IMR-90 (cell line): ENCODE results near the gene TRAF1. TPM values are rescaled to one million over a fixed set of nuclear protein-coding genes. Genes with fewer than 3 reads are reported as not detected.

ENCODE experiments used
- ATAC-seq: fragments of 200-7000 bp; cut with Tn5 transposase; 2 replicates; pipeline ENCODE4 v1.9.1; 2020; ENCODE audit warnings: low read depth, mild to moderate bottlenecking, moderate library complexity
- BruUV-seq: library from RNA; stranded (reverse); fragments of 400-500 nt; replicated peaks from 2 replicates; lab custom pipeline; 2021; lab: Mats Ljungman, UMichigan
- CTCF ChIA-PET: fragments of 300-600 bp; formaldehyde crosslinking; extraction: SDS; loops from one replicate; lab custom pipeline; 2021; ENCODE audit warnings: antibody characterized with exemption; lab: Yijun Ruan, JAX
- POLR2A ChIA-PET: fragments of 300-600 bp; sonication (Branson Sonifier 250); formaldehyde crosslinking; loops from one replicate; lab custom pipeline; 2022; ENCODE audit warnings: antibody characterized with exemption; ENCODE audit not compliant: unreplicated experiment; lab: Charles Lee
- DNase-seq: peaks from one replicate; pipeline ENCODE4 v3.0.0; 2013
- H2AFZ ChIP-seq: replicated peaks from 2 replicates; pipeline ENCODE3; 2013; ENCODE audit warnings: low read length, mild to moderate bottlenecking; ENCODE audit not compliant: poor library complexity
- H2AK5ac ChIP-seq: 2 replicates; pipeline ENCODE4 v1.6.1; 2013; ENCODE audit warnings: low read depth, low read length, inconsistent platforms
- H2AK9ac ChIP-seq: replicated peaks from 2 replicates; pipeline ENCODE3; 2013; ENCODE audit warnings: mild to moderate bottlenecking, low read depth, low read length, moderate library complexity; ENCODE audit not compliant: poor library complexity
- H2BK120ac ChIP-seq: 2 replicates; pipeline ENCODE4 v1.6.1; 2013; ENCODE audit warnings: low read depth, low read length, inconsistent platforms
- H2BK15ac ChIP-seq: 3 replicates; pipeline ENCODE4 v1.6.1; 2013; ENCODE audit warnings: low read depth, low read length, inconsistent platforms
- H2BK20ac ChIP-seq: 2 replicates; pipeline ENCODE4 v1.6.1; 2013; ENCODE audit warnings: low read depth, mild to moderate bottlenecking, inconsistent platforms, low read length, moderate library complexity
- H2BK5ac ChIP-seq: 2 replicates; pipeline ENCODE4 v1.6.1; 2013; ENCODE audit warnings: mild to moderate bottlenecking, low read depth, low read length, inconsistent platforms; ENCODE audit not compliant: poor library complexity, severe bottlenecking
- H3K14ac ChIP-seq: replicated peaks from 2 replicates; pipeline ENCODE4 v1.6.1; 2013; ENCODE audit warnings: low read depth, low read length, inconsistent platforms
- H3K18ac ChIP-seq: 2 replicates; pipeline ENCODE4 v1.6.1; 2013; ENCODE audit warnings: low read depth, low read length, control low read depth
- H3K23ac ChIP-seq: 2 replicates; pipeline ENCODE4 v1.6.1; 2013; ENCODE audit warnings: low read depth, low read length, inconsistent platforms
- H3K27ac ChIP-seq: 2 replicates; pipeline ENCODE4 v1.5.1; 2013; ENCODE audit warnings: mild to moderate bottlenecking, control low read depth, low read length; ENCODE audit not compliant: insufficient read depth
- H3K27me3 ChIP-seq: 2 replicates; pipeline ENCODE4 v1.6.1; 2013; ENCODE audit warnings: low read length; ENCODE audit not compliant: control insufficient read depth, insufficient read depth
- H3K36me3 ChIP-seq: 2 replicates; pipeline ENCODE4 v1.6.1; 2013; ENCODE audit warnings: low read length, mixed read lengths; ENCODE audit not compliant: control insufficient read depth, insufficient read depth
- H3K4ac ChIP-seq: 2 replicates; pipeline ENCODE4 v1.6.1; 2013; ENCODE audit warnings: low read depth, low read length, inconsistent platforms
- H3K4me1 ChIP-seq: 2 replicates; pipeline ENCODE4 v1.6.1; 2013; ENCODE audit warnings: low read length, mixed read lengths; ENCODE audit not compliant: control insufficient read depth, insufficient read depth
- H3K4me2 ChIP-seq: 2 replicates; pipeline ENCODE4 v1.6.1; 2013; ENCODE audit warnings: low read depth, mild to moderate bottlenecking, control low read depth, low read length, moderate library complexity
- H3K4me3 ChIP-seq: 2 replicates; pipeline ENCODE4 v1.5.1; 2013; ENCODE audit warnings: low read depth, mild to moderate bottlenecking, control low read depth, low read length, moderate library complexity; ENCODE audit not compliant: insufficient read depth
- H3K56ac ChIP-seq: 2 replicates; pipeline ENCODE4 v1.6.1; 2013; ENCODE audit warnings: low read length, inconsistent platforms; ENCODE audit not compliant: insufficient read depth; ENCODE audit errors: extremely low read depth
- H3K79me1 ChIP-seq, 2 experiments: 2 replicates each; pipeline ENCODE4 v1.6.1; 2013; ENCODE audit warnings: low read length in 2 of 2, inconsistent platforms in 1 of 2, low read depth in 1 of 2
- H3K9ac ChIP-seq: 2 replicates; pipeline ENCODE4 v1.6.1; 2013; ENCODE audit warnings: low read depth, low read length, control low read depth
- H3K9me1 ChIP-seq: 2 replicates; pipeline ENCODE4 v1.6.1; 2013; ENCODE audit warnings: low read length, inconsistent platforms; ENCODE audit not compliant: insufficient read depth
- H3K9me3 ChIP-seq: 2 replicates; pipeline ENCODE4 v1.6.1; 2013; ENCODE audit warnings: low read length; ENCODE audit not compliant: control insufficient read depth, insufficient read depth
- H4K20me1 ChIP-seq: 2 replicates; pipeline ENCODE4 v1.6.1; 2013; ENCODE audit warnings: low read length, inconsistent platforms; ENCODE audit not compliant: insufficient read depth
- H4K5ac ChIP-seq: 2 replicates; pipeline ENCODE4 v1.6.1; 2013; ENCODE audit warnings: mild to moderate bottlenecking, low read depth, low read length, control low read depth
- H4K8ac ChIP-seq, 2 experiments: 2 replicates each; pipeline ENCODE4 v1.6.1; 2013; ENCODE audit warnings: low read depth in 2 of 2, low read length in 2 of 2, control low read depth in 1 of 2, inconsistent platforms in 1 of 2
- H4K91ac ChIP-seq: 2 replicates; pipeline ENCODE4 v1.6.1; 2013; ENCODE audit warnings: low read depth, low read length, inconsistent platforms; ENCODE audit not compliant: insufficient read depth
- BHLHE40 ChIP-seq: fragments of 150-350 bp; IDR thresholded peaks from 2 replicates; pipeline ENCODE4 v1.6.1; 2016; ENCODE audit warnings: mild to moderate bottlenecking, low read depth, low read length
- CEBPB ChIP-seq: IDR thresholded peaks from 2 replicates; pipeline ENCODE4 v1.6.1; 2012; ENCODE audit warnings: low read depth, low read length, improper control_type of control experiment
- CHD1 ChIP-seq: IDR thresholded peaks from 2 replicates; pipeline ENCODE4 v1.6.1; 2012; ENCODE audit warnings: low read depth, low read length, improper control_type of control experiment
- CTCF ChIP-seq: conservative IDR thresholded peaks from 2 replicates; pipeline ENCODE4 v1.5.1; 2012; ENCODE audit warnings: mild to moderate bottlenecking, low read depth, low read length, improper control_type of control experiment
- ELK1 ChIP-seq: fragments of 150-350 bp; IDR thresholded peaks from 2 replicates; pipeline ENCODE4 v1.6.1; 2016; ENCODE audit warnings: low read depth, mild to moderate bottlenecking, low read length, moderate library complexity, borderline replicate concordance
- FOS ChIP-seq: fragments of 150-350 bp; IDR thresholded peaks from 2 replicates; pipeline ENCODE4 v1.6.1; 2016; ENCODE audit warnings: low read depth, low read length
- MAFK ChIP-seq: IDR thresholded peaks from 2 replicates; pipeline ENCODE4 v1.6.1; 2012; ENCODE audit warnings: low read depth, low read length, improper control_type of control experiment
- MAZ ChIP-seq: IDR thresholded peaks from 2 replicates; pipeline ENCODE4 v1.6.1; 2012; ENCODE audit warnings: low read depth, mild to moderate bottlenecking, low read length, improper control_type of control experiment, moderate library complexity, borderline replicate concordance
- MXI1 ChIP-seq: IDR thresholded peaks from 2 replicates; pipeline ENCODE4 v1.6.1; 2012; ENCODE audit warnings: low read depth, mild to moderate bottlenecking, low read length, moderate library complexity, borderline replicate concordance
- NFE2L2 ChIP-seq: fragments of 150-350 bp; IDR thresholded peaks from 2 replicates; pipeline ENCODE4 v1.6.1; 2016; ENCODE audit warnings: low read depth, mild to moderate bottlenecking, low read length
- POLR2A ChIP-seq: IDR thresholded peaks from 2 replicates; pipeline ENCODE4 v1.6.1; 2012; ENCODE audit warnings: mild to moderate bottlenecking, low read depth, low read length
- RAD21 ChIP-seq: IDR thresholded peaks from 2 replicates; pipeline ENCODE4 v1.6.1; 2012; ENCODE audit warnings: low read length, improper control_type of control experiment
- RCOR1 ChIP-seq: IDR thresholded peaks from 2 replicates; pipeline ENCODE4 v1.6.1; 2012; ENCODE audit warnings: mild to moderate bottlenecking, low read length, improper control_type of control experiment; ENCODE audit not compliant: insufficient replicate concordance
- RFX5 ChIP-seq: IDR thresholded peaks from 2 replicates; pipeline ENCODE4 v1.8.0; 2012; ENCODE audit warnings: low read depth, mild to moderate bottlenecking, low read length, moderate library complexity
- SMC3 ChIP-seq: fragments of 150-350 bp; IDR thresholded peaks from 2 replicates; pipeline ENCODE4 v1.6.1; 2016; ENCODE audit warnings: low read depth, mild to moderate bottlenecking, antibody characterized with exemption, low read length, moderate library complexity
- WGBS, 2 experiments: methylation state at CpG; one replicate each; pipeline versions ENCODE4 v1.1.5 to v1.1.7; 2013; ENCODE audit warnings: missing lambda C conversion rate in 2 of 2; ENCODE audit not compliant: insufficient read length in 1 of 2; ENCODE audit errors: extremely low coverage in 2 of 2; 5-methylcytosine and 5-hydroxymethylcytosine counted together
- dilution Hi-C: fragments of 300-500 bp; cut with HindIII; formaldehyde crosslinking; loops from one replicate; pipeline ENCODE4 v1.14.3; 2018; ENCODE audit warnings: low sequenced_read_pairs; ENCODE audit not compliant: unreplicated experiment
- in situ Hi-C: fragments of 300-500 bp; cut with MboI; formaldehyde crosslinking; loops from 3 replicates; pipeline ENCODE4 v1.14.3; 2019; ENCODE audit warnings: low sequenced_read_pairs, inconsistent platforms, mixed read lengths
- intact Hi-C: fragments of 100-400 bp; cut with micrococcal nuclease; formaldehyde crosslinking; loops from 2 replicates; pipeline ENCODE4 v1.10.0; 2022
- polyA plus RNA-seq, 3 experiments: library from polyadenylated mRNA; depleted of rRNA; stranded (reverse); fragments of >200 nt; gene quantifications; 2 replicates each; pipeline ENCODE4 v1.2.3, GENCODE V29; 2012; ENCODE audit warnings: low replicate concordance in 1 of 3
- total RNA-seq: library from RNA; depleted of rRNA; stranded (reverse); fragments of >200 nt; gene quantifications from 2 replicates; pipeline ENCODE4 v1.2.3, GENCODE V29; 2012

TRAF1 gene
- total and polyA plus RNA-seq, 2 of the 4 experiments (the other 2 are of a cell fraction) = 3.9 to 4.1 TPM

GRCh38 chr9:120865809-120866208, 60.8 kb downstream of the TRAF1 start (continued):
- TF ChIP-seq MXI1 (no peak), BHLHE40 (no peak), MAZ (no peak), RAD21 (no peak), CHD1 (no peak)

DNA sequence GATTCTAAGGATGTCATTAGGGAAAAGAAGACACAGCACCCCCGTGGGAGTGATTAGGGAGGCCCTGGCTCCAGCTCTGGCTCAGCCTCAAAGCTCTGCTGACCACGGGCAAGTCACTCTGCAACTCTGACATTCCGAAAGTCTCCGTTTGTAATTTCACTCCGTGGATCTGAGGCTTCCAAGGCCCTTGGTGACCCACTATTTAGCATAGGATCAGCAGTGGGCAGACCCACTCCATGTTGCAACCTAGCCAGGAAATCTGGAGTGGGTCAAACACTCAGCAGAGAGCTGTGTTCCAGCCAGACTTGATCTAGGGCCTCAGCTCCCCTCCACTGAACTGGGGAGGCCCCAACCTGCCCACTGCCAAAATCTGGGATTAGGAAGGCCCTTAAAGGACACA, 61.4 kb downstream of the TRAF1 start:
- in situ Hi-C loops = no loop called here
- Histone ChIP-seq H4K91ac (no peak overlapping the region), H3K27me3 (no peaks in the 10 kb centered on the region), H3K23ac (no peak overlapping the region), H3K4me1 (peaks cover 8% of the 10 kb centered on the region), H4K8ac (no peak overlapping the region), H3K14ac (no peak overlapping the region), H2BK20ac (no peak overlapping the region), H2AK9ac (no peak overlapping the region), H2BK5ac (no peak overlapping the region), H3K36me3 (peaks cover 37% of the 10 kb centered on the region), H3K79me1 (peaks cover 7 to 33% of the 10 kb centered on the region in 2 experiments), H2BK15ac (no peak overlapping the region), H2AK5ac (no peak overlapping the region), H3K27ac (no peak overlapping the region), H4K20me1 (no peaks in the 10 kb centered on the region), H3K18ac (no peak overlapping the region), H3K4ac (no peak overlapping the region), H3K9me1 (peaks cover 18% of the 10 kb centered on the region), H3K9me3 (no peaks in the 10 kb centered on the region), H4K5ac (no peak overlapping the region), H2BK120ac (no peak overlapping the region), H2AFZ (peak overlapping the region; percentile 21), H3K4me2 (no peak overlapping the region), H3K56ac (no peak overlapping the region), H3K9ac (no peak overlapping the region), H3K4me3 (no peak overlapping the region)
- CTCF ChIA-PET = no interaction called here
- POLR2A ChIA-PET = no interaction called here
- ATAC-seq (no peak), DNase-seq (no peak)
- 68% methylated on average over 5 of the region's 5 CpGs; no CpG with 5 or more reads in 1 of the 2 experiments for WGBS, 2 experiments
- dilution Hi-C loops = no loop called here
- no TSS peak for BruUV-seq
- intact Hi-C loops = no loop called here
- TF ChIP-seq CTCF (no peak), CEBPB (no peak), MAFK (no peak), MXI1 (no peak), BHLHE40 (no peak), MAZ (no peak), SMC3 (no peak), ELK1 (no peak), CHD1 (no peak), FOS (no peak), RCOR1 (no peak), NFE2L2 (no peak), POLR2A (no peak), RFX5 (no peak), RAD21 (no peak)
